ENCODE data around the gene UPB1.

GRCh38 chr22:24565077-24565476 is 69.9 kb downstream of the UPB1 start:
- TF ChIP-seq EZH2phosphoT487 (IDR thresholded peaks at IDR 0.05; ENCODE audit: low read depth, severe bottlenecking, unreplicated experiment) = no peak
- no peak for TF ChIP-seq CTCF (IDR thresholded peaks at IDR 0.05; ENCODE audit: poor library complexity)
- no peak for TF ChIP-seq EZH2 (IDR thresholded peaks at IDR 0.05; ENCODE audit: borderline replicate concordance)

Measured in hepatocyte (in vitro differentiated cells).